ENCODE measurements around the gene SEMA7A. TPM values are rescaled to one million over a fixed set of nuclear protein-coding genes. Genes with fewer than 3 reads are reported as not detected.

SEMA7A gene
- total RNA-seq, 1 experiment from 2014 or later = 74.8 TPM

- peaks cover 25% of the 10 kb centered on the region for H3K36me3 Mint-ChIP-seq (ENCODE audit: insufficient read depth, unreplicated experiment)
- BruUV-seq (replicated peaks) = TSS peak; percentile 24
- H3K27ac Mint-ChIP-seq (ENCODE audit: unreplicated experiment) = peak overlapping the region; percentile 90
- no peak for TF ChIP-seq CTCF (IDR thresholded peaks at IDR 0.05; ENCODE audit: unreplicated experiment)
- H3K9me3 Mint-ChIP-seq (ENCODE audit: low read depth, unreplicated experiment) = no peaks in the 10 kb centered on the region
- no peaks in the 10 kb centered on the region for H3K27me3 Mint-ChIP-seq (ENCODE audit: unreplicated experiment)
- peak; percentile 92 for DNase-seq
- H3K4me3 Mint-ChIP-seq (ENCODE audit: low read depth, unreplicated experiment) = peak overlapping the region; percentile 32
- peaks cover 87% of the 10 kb centered on the region for H3K4me1 Mint-ChIP-seq (ENCODE audit: low read depth, unreplicated experiment)
- CTCF ChIA-PET = interaction anchor here (1.0 to 2.6 kb wide), 6 partner anchors 10 to 59 kb away, joined by 3 to 25 read pairs (median 5); no protein-coding TSS in a partner anchor
- intact Hi-C loops (cut with micrococcal nuclease; ENCODE audit: unreplicated experiment) = no loop called here
Measured at GRCh38 chr15:74383695-74384565, 49.8 kb downstream of the SEMA7A start.

DNA sequence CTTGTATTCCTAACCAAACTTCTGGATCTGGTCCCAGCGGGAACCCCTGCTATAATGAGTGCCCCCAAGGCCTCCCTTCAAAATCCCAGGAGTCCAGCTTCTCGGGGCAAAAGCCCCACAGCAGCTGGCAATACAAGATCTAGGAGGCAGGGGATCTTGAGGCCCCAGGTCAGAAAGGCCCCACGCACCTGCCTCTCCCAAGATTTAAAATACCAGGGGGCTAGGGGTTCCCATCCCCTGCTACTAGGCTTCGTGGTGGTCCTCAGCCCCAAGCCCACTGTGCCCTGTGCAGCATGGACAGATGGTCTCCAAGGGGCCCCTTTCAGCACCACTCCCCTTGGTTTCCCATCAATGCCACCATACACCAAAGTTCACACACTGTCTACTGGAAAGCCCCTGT, 50.5 kb downstream of the SEMA7A start:
- H3K4me1 Mint-ChIP-seq (ENCODE audit: low read depth, unreplicated experiment) = peaks cover 86% of the 10 kb centered on the region
- CTCF ChIA-PET = interaction anchor here (1.9 to 2.6 kb wide), 3 partner anchors 9 to 57 kb away, joined by 8 to 25 read pairs (median 23); no protein-coding TSS in a partner anchor
- DNase-seq = no peak
- peak overlapping the region; percentile 90 for H3K27ac Mint-ChIP-seq (ENCODE audit: unreplicated experiment)
- no peaks in the 10 kb centered on the region for H3K27me3 Mint-ChIP-seq (ENCODE audit: unreplicated experiment)
- H3K4me3 Mint-ChIP-seq (ENCODE audit: low read depth, unreplicated experiment) = peak overlapping the region; percentile 32
- no peak for TF ChIP-seq CTCF (IDR thresholded peaks at IDR 0.05; ENCODE audit: unreplicated experiment)
- no peaks in the 10 kb centered on the region for H3K9me3 Mint-ChIP-seq (ENCODE audit: low read depth, unreplicated experiment)
- H3K36me3 Mint-ChIP-seq (ENCODE audit: insufficient read depth, unreplicated experiment) = peaks cover 25% of the 10 kb centered on the region
- BruUV-seq (replicated peaks) = TSS peak; percentile 34
- intact Hi-C loops (cut with micrococcal nuclease; ENCODE audit: unreplicated experiment) = no loop called here

GRCh38 chr15:74382004-74382816, 51.5 kb downstream of the SEMA7A start:
- TSS peak; percentile 10 for BruUV-seq (replicated peaks)

More at GRCh38 chr15:74382004-74382816, 51.5 kb downstream of the SEMA7A start:
- no peaks in the 10 kb centered on the region for H3K9me3 Mint-ChIP-seq (ENCODE audit: low read depth, unreplicated experiment)
- TF ChIP-seq CTCF (IDR thresholded peaks at IDR 0.05; ENCODE audit: unreplicated experiment) = peak; percentile 99
- intact Hi-C loops (cut with micrococcal nuclease; ENCODE audit: unreplicated experiment) = loop anchor here (1.0 kb wide), 1 partner anchor 56 kb away; no protein-coding TSS in a partner anchor
- peak; percentile 98 for DNase-seq
- CTCF ChIA-PET = interaction anchor here (0.7 to 1.9 kb wide), 17 partner anchors 15 to 107 kb away, joined by 3 to 23 read pairs (median 4); partner anchors contain the start of genes SEMA7A and UBL7
- peaks cover 25% of the 10 kb centered on the region for H3K36me3 Mint-ChIP-seq (ENCODE audit: insufficient read depth, unreplicated experiment)
- no peak overlapping the region for H3K4me3 Mint-ChIP-seq (ENCODE audit: low read depth, unreplicated experiment)
- H3K4me1 Mint-ChIP-seq (ENCODE audit: low read depth, unreplicated experiment) = peaks cover 76% of the 10 kb centered on the region
- H3K27ac Mint-ChIP-seq (ENCODE audit: unreplicated experiment) = peak overlapping the region; percentile 90
- H3K27me3 Mint-ChIP-seq (ENCODE audit: unreplicated experiment) = no peaks in the 10 kb centered on the region
